Stimulated activated CD4-positive, alpha-beta T cell treated with anti-CD3 and anti-CD28 coated beads, Interleukin-2, amount 100 ng/mL, for 4 hours (primary cell): ENCODE results near the gene TBL2.
"Not testable (repeated sequence)": the region's sequence is repeated elsewhere in the genome, so short reads cannot be mapped to it uniquely, and the experiment has no call there.

Experiments used
- DNase-seq: peaks from one replicate; pipeline ENCODE4 v3.0.0-alpha.2; 2020; ENCODE audit warnings: low read depth

TBL2 gene

DNA sequence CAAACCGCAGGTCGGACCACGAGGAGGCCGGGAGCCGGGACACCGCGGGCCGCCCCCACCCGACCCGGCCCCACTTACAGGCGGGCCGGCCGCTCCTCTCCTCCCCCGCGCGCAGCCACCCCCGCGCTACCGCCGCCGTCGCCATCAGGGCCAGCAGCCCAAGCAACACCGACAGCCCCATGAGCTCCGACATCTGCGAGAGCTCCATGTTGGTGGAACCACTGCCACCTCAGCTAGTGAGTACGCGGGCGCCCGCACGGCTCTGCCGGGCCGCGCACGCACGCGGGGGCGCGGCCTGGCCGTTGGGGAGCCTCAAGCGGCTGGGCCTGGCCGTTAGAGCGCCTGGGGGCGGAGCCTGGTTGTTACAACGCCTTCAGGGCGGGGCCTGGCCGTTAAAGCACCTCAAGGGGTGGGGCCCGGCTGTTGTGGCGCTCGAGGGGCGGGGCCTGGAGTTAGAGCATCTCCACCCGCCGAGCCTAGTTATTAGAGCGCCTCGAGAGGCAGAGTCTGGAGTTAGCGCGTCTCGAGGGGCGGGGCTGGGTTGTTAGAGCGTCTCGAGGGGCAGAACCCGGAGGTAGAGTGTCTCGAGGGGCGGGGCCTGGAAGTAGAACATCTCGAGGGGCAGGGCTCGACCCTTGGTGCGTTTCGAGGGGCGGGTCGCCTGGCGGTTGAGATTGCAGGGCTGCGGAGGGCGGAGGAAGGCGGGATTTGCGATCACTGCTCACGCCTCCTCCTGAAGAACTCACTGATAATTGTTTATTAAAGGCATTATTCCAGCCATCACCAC, at the start of gene TBL2:
TBL2 (minus strand) TSS at position 238 of the 787 bp plus-strand sequence; CDS start at position 208, 30 bp downstream.
- DNase-seq = peak; percentile 97

DNA sequence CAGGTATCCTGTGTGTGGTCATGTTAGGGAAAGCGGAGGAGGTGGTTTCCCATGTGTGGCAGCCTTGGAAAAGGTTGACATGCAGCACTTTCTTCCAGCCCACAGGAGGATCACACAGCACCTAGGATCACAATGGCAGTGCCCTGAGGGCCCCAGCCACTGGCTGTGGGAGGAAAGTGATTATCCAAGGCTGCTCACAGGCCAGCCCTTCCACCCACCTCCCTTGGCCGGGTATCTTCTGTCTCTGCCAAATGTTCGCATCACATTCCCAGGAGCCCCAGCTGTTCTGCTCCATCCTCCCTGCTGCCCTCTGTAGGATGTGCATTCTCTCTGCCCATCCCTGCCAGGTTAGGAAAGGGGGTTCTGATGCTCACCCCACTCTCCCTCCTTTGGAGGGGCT, 48.4 kb upstream of the TBL2 start:
- no peak for DNase-seq

DNA sequence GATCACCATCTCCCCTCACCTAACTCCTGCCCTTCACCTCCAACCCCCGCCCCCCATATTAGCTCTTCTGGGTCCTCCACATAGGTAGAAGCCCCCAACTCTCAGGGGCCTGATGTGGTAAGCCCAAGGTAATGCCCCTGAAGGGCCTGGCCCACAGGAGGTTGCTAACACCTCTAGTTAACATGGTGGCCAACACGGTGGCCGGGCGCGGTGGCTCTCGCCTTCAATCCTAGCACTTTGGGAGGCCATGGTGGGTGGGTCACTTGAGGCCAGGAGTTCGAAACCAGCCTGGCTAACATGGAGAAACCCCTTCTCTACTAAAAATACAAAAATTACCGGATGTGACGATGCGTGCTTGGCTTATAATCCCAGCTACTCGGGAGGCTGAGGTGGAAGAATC, 46.9 kb upstream of the TBL2 start:
- DNase-seq = no peak

DNA sequence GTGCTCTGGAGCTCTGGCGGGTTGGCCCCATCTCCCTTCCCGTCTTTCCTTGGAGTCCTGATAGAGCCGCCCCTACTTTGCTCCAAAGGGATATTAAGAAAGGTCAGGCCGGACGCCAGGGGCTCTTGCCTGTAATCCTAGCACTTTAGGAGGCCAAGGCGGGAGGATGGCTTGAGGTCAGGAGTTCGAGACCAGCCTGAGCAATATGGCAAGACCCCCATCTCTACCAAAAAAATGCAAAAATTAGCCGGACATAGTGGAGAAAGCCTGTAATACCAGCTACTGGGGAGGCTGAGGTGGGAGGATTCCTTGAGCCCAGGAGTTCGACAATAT, 46.3 kb upstream of the TBL2 start:
- no peak for DNase-seq

GRCh38 chr7:73623798-73624668, 45.7 kb upstream of the TBL2 start, which contains the start of gene MLXIPL:
MLXIPL (minus strand) TSS chr7:73624522; CDS start chr7:73624492, 30 bp downstream.
- peak; percentile 36 for DNase-seq

GRCh38 chr7:73622909-73623797, 44.8 kb upstream of the TBL2 start:
- no peak for DNase-seq

- no peak for DNase-seq
Measured at GRCh38 chr7:73622527-73622908, 44.1 kb upstream of the TBL2 start.

DNA sequence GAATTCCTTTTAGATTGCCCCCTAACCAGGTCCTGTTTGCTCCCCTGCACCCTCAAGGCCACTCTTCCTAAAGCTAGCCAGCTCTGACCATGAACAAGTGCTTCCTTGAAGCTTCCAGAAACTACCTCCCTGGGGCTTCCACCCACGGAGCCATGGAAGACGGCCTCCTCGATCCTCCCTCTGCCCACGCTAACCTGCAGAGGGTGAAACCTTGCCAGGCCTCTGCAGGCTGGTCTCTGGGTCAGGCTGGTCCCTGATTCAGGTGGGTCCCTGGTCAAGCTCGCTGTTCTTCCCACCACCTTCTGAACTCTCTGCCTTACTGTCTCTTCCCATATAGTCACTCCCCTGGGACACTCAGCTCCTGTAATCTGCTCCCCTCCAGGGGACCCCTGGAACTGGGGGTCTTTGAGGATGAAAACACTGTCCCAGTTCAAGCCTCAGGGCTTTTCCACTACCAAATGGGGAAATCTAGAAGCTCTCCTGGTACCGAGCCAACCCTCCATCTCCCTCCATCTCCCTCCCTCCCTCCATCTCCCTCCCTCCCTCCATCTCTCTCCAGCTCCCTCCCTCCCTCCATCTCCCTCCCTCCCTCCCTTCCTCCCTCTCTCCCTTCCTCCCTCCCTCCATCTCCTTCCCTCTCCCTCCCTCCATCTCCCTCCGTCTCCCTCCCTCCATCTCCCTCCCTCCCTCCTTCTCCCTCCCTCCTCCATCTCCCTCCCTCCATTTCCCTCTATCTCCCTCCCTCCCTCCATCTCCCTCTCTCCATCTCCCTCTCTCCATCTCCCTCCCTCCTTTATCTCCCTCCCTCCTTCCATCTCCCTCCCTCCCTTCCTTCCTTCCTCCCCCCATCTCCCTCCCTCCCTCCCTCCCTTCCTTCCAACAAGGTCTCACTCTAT, 43.0 kb upstream of the TBL2 start:
- DNase-seq = no peak

DNA sequence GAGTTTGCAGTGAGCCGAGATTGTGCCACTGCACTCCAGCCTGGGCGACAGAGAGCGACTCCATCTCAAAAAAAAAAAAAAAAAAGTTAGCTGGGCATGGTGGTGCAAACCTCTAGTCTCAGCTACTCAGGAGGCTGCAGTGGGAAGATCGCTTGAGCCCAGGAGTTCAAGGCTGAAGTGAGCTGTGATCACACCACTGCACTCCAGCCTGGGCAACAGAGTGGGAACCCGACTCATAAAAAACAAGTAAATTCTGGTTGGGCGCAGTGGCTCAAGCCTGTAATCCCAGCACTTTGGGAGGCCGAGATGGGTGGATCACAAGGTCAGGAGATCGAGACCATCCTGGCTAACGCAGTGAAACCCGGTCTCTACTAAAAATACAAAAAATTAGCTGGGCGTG, 41.0 kb upstream of the TBL2 start:
- not testable (repeated sequence) for DNase-seq

DNA sequence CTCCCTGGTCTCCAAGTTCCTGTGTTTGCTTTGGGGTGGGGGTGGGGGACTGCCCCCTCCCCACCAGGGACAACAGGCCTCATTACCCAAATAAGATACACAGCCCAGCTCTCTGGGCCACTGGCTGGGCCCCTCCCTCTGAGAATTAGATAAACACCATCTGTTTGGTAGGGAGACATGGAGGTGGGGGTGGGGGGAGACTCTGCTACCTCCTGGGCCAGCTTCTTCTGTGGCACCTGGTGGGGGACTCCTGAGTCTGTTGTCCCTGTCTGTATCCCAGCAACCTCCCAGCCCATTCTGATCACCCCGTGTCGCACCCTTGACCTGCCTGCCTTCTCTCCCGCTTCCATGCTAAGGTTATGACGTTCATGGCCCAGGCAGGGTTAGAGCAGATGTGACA, 40.2 kb upstream of the TBL2 start:
- DNase-seq = no peak

DNA sequence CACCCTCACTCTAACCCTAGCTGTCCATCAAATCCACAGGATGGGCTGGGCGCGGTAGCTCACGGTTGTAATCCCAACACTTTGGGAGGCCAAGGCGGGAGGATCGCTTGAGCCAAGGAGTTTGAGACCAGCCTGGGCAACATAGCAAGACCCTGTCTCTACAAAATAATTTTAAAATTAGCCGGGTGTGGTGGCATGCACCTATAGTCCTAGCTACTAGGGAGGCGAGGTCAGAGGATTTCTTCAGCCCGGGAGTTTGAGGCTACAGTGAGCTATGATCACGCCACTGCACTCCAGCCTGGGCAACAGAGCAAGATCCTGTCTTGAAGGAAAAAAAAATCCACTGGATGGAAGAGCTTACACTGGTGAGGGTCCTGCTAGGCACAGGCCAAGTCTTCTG, 39.1 kb upstream of the TBL2 start:
- DNase-seq = not testable (repeated sequence)

DNA sequence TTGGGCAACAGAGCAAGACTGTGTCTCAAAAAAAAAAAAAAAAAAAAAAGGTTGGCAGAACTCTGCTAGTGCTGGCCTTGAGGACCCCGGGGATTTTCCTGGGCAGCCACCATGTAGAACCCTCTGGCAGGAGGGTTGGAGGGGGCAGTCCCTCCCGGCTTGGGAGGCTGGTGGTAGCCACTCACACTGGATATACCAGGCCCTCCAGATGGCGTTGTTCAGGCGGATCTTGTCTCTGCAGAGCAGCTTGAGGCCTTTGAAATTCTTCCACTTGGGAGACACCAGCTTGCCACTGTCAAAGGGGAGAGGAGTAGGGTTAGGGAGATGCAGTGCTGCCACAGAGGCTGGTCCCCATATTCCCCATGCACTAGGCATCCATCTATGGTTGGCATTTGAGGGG, 37.5 kb upstream of the TBL2 start:
- no peak for DNase-seq

- not testable (repeated sequence) for DNase-seq
Measured at GRCh38 chr7:73614937-73615336, 36.6 kb upstream of the TBL2 start.

DNA sequence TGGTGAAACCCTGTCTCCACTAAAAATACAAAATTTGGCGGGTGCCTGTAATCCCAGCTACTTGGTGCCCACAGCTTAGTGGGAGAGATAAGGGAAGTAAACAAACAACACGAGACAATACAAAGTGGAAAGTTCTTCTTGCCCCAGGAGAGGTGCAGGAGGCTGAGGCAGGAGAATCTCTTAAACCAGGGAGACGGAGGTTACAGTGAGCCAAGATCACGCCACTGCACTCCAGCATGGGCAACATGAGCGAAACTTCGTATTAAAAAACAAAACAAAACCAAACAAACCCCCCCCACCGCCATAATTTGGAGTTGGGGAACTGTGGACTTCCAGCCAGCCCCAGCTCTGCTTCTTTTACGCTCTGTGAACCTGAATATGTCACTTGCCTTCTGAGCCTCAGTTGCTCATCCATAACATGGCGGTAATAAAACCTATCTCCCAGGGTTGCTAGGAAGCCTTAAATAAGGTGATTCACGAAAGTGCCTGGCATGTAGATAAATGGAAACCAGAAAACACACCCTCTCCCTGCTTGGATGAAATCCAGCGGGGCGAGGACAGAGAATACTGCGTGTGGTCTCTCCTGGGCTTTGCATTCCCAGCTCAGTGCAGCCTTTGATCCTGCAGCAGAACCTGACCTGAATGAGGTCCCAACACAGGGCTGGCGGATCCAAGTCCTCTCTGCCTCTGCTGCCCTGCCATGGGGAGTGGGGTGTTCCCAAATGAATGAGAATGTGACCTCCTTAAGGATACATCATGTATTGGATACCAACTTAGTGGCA, 35.8 kb upstream of the TBL2 start:
- no peak for DNase-seq

- no peak for DNase-seq
Measured at GRCh38 chr7:73612598-73613269, 34.4 kb upstream of the TBL2 start.

DNA sequence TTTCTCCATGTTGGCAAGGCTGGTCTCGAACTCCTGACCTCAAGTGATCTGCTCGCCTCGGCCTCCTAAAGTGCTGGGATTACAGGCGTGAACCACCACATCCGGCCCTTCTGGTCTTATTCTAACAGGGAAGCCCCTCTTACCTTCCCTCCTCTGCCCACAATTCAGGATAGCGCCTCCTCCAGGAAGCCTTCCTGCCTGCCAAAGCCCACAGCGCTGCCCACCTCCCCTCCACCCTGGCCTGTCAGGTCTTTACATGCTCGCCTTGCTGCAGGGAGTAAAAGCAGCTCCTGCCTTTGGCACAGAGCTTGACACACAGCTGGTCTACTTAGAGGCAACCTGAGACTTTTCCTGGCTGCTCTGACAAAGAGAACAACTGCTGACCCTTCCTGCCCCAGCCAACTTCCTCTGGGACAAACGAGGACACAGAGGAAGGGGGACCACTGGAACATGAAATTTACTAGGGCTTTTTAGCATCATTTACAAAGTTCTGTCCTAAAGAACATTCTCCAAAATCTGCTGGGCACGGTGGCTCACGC, 32.7 kb upstream of the TBL2 start:
- no peak for DNase-seq

DNA sequence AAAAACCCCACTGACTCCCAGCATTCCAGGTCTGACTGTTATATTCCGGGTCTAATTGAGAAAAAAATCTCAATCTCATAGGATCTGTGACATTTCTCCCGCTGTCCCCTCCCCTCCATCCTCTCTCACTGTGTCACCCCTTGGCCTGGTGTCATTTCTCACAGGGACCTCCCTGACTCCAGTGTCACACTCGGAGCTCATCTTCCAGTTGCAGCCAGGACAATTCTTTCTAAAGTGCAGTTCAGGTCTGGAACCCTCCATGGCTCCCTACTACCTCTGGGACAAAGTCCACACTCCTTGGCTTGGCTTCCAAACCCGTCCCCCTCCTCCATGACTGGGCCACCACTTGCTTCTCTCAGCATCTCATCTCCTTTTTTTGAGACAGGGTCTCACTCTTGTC, 31.7 kb upstream of the TBL2 start:
- DNase-seq = no peak

DNA sequence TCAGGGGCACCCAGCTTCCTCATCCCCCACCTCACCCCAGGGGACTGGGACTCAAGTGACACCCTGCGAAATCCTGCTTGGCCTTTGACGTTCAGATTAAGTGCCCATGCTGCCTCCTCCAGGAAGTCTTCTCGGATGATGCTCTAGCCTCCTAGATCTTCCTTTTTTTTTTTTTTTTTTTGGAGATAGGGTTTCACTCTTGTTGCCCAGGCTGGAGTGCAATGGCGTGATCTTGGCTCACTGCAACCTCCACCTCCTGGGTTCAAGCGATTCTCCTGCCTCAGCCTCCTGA, 29.3 kb upstream of the TBL2 start:
- not testable (repeated sequence) for DNase-seq

DNA sequence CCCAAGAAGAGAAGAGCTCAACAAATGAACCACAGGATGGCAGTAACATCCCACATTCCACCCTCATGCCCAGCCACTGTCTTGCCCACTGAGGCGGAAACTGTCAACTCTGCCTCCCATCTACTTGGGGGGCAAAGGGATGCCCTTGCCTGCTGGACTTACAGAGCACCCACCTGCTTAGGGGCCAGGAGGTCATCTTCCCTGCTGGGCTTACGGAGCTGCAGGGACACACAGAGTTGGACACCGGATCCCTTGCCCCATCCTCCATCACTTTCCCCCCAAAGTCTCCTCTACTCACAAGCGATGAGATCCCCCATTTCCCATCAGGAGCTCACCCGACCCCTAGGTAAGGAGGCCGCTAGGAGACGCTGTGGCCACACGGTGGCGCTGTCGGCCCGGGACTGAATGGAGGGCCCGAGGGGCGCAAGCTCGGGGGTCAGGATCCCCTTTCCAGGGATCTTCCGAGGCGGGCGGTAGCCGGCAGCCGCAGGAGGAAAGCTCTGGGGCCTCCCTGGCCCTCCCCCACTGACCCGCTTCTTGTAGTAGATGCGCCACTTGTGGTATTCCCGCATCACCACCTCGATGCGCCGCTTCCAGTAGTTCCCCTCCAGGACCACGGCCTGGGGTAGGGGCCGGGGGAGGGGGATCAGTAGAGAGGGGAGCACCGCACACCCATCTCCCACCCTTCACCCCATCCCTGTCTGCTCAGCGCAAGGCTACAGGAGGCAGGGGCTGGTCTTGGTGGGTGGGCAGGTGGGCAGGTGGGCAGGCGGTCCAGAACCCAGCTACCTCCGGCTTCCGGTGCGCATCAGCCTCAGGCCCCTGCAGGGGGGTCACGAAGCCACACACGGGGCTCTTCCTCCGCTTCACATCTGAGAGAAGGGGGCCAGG, 28.7 kb upstream of the TBL2 start:
- peak; percentile 51 for DNase-seq
